PC-3 (cell line): Measurements from ENCODE around the gene MOB2. TPM values are rescaled to one million over a fixed set of nuclear protein-coding genes. Genes with fewer than 3 reads are reported as not detected.

Experiments
- ATAC-seq: fragments of 200-7000 bp; cut with Tn5 transposase; 2 replicates; pipeline ENCODE4 v1.9.1; 2020; ENCODE audit warnings: mild to moderate bottlenecking, moderate library complexity
- BruUV-seq: library from RNA; stranded (reverse); fragments of 400-500 nt; replicated peaks from 2 replicates; lab custom pipeline; 2021; lab: Mats Ljungman, UMichigan
- CTCF ChIA-PET: fragments of 300-600 bp; sonication (Branson Sonifier 250); formaldehyde crosslinking; loops from one replicate; lab custom pipeline; 2022; ENCODE audit warnings: antibody characterized with exemption; lab: Charles Lee
- POLR2A ChIA-PET: fragments of 300-600 bp; sonication (Branson Sonifier 250); formaldehyde crosslinking; loops from one replicate; lab custom pipeline; 2022; ENCODE audit warnings: antibody characterized with exemption; ENCODE audit not compliant: unreplicated experiment; lab: Charles Lee
- DNase-seq: peaks from one replicate; pipeline ENCODE4 v3.0.0-alpha.2; 2015
- H2AFZ ChIP-seq: fragments of 300-600 bp; sonication (generic); 2 replicates; pipeline ENCODE4 v1.6.0; 2016; ENCODE audit warnings: antibody characterized with exemption, low read length
- H3F3A ChIP-seq: fragments of 300-600 bp; sonication (generic); one replicate; pipeline ENCODE4 v1.6.0; 2017; ENCODE audit warnings: antibody characterized with exemption, low read length, control low read depth, mild to moderate bottlenecking; ENCODE audit not compliant: unreplicated experiment
- H3K27ac ChIP-seq: fragments of 300-600 bp; sonication (generic); 2 replicates; pipeline ENCODE4 v1.5.1; 2016; ENCODE audit warnings: mild to moderate bottlenecking, low read length
- H3K27me3 ChIP-seq: fragments of 300-600 bp; sonication (generic); 2 replicates; pipeline ENCODE4 v1.6.1; 2016; ENCODE audit warnings: low read length, mixed read lengths
- H3K36me3 ChIP-seq: fragments of 300-600 bp; sonication (generic); 2 replicates; pipeline ENCODE4 v1.6.1; 2016; ENCODE audit warnings: low read depth, mixed run types, low read length, mixed read lengths
- H3K4me1 ChIP-seq: fragments of 300-600 bp; sonication (generic); 2 replicates; pipeline ENCODE4 v1.5.1; 2016; ENCODE audit warnings: low read length; ENCODE audit not compliant: insufficient read depth
- H3K4me2 ChIP-seq: fragments of 300-600 bp; sonication (generic); 2 replicates; pipeline ENCODE4 v1.6.0; 2016; ENCODE audit warnings: low read length
- H3K4me3 ChIP-seq: fragments of 300-600 bp; sonication (generic); 2 replicates; pipeline ENCODE4 v1.5.1; 2016; ENCODE audit warnings: mild to moderate bottlenecking, low read length, mixed read lengths
- H3K79me2 ChIP-seq: fragments of 300-600 bp; sonication (generic); 2 replicates; pipeline ENCODE4 v1.6.1; 2017; ENCODE audit warnings: low read length, mixed read lengths
- H3K9ac ChIP-seq: fragments of 300-600 bp; sonication (generic); 2 replicates; pipeline ENCODE4 v1.6.0; 2016; ENCODE audit warnings: mild to moderate bottlenecking, low read length
- H3K9me2 ChIP-seq: fragments of 300-600 bp; sonication (generic); replicated peaks from 2 replicates; pipeline ENCODE4 v1.6.1; 2016; ENCODE audit warnings: mixed run types, low read length, mixed read lengths
- H3K9me3 ChIP-seq: fragments of 300-600 bp; sonication (generic); 2 replicates; pipeline ENCODE4 v1.6.1; 2016; ENCODE audit warnings: low read length, mixed read lengths
- H4K20me1 ChIP-seq: fragments of 300-600 bp; sonication (generic); 2 replicates; pipeline ENCODE4 v1.6.1; 2016; ENCODE audit warnings: low read length, mixed read lengths
- EZH2 ChIP-seq: fragments of 300-600 bp; sonication (generic); IDR thresholded peaks from one replicate; pipeline ENCODE4 v1.6.1; 2017; ENCODE audit warnings: antibody characterized with exemption, mild to moderate bottlenecking, low read length; ENCODE audit not compliant: unreplicated experiment
- EZH2phosphoT487 ChIP-seq: fragments of 300-600 bp; sonication (generic); IDR thresholded peaks from 2 replicates; pipeline ENCODE4 v1.6.1; 2018; ENCODE audit warnings: mild to moderate bottlenecking, antibody characterized with exemption, low read length, borderline replicate concordance
- intact Hi-C: fragments of 100-400 bp; cut with micrococcal nuclease; formaldehyde crosslinking; loops from 2 replicates; pipeline ENCODE4 v1.9.0; 2023
- total RNA-seq: library from RNA; depleted of rRNA; stranded (reverse); fragments of >200 nt; gene quantifications from 2 replicates; pipeline ENCODE4 v1.2.3, GENCODE V29; 2014
- TF ChIP-seq, protein P1 (sequence below): fragments of 300-600 bp; sonication (generic); conservative IDR thresholded peaks from 2 replicates; pipeline ENCODE4 v1.5.1; 2017; ENCODE audit warnings: antibody characterized with exemption, low read depth, mild to moderate bottlenecking, low read length

Gene MOB2
- total RNA-seq, 1 experiment from 2014 or later: 31.0 TPM

- no peak for TF ChIP-seq EZH2
- no peak for TF ChIP-seq EZH2phosphoT487
- TF ChIP-seq, protein P1, sequence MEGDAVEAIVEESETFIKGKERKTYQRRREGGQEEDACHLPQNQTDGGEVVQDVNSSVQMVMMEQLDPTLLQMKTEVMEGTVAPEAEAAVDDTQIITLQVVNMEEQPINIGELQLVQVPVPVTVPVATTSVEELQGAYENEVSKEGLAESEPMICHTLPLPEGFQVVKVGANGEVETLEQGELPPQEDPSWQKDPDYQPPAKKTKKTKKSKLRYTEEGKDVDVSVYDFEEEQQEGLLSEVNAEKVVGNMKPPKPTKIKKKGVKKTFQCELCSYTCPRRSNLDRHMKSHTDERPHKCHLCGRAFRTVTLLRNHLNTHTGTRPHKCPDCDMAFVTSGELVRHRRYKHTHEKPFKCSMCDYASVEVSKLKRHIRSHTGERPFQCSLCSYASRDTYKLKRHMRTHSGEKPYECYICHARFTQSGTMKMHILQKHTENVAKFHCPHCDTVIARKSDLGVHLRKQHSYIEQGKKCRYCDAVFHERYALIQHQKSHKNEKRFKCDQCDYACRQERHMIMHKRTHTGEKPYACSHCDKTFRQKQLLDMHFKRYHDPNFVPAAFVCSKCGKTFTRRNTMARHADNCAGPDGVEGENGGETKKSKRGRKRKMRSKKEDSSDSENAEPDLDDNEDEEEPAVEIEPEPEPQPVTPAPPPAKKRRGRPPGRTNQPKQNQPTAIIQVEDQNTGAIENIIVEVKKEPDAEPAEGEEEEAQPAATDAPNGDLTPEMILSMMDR: no peak
- Histone ChIP-seq H3K27me3 (no peaks in the 10 kb centered on the region), H4K20me1 (peaks cover 15% of the 10 kb centered on the region; the same call in 1 of the 2 replicates), H3K36me3 (no peaks in the 10 kb centered on the region), H3K9ac (no peak overlapping the region), H3K9me2 (no peaks in the 10 kb centered on the region), H3K79me2 (peaks cover 41% of the 10 kb centered on the region), H3F3A (no peaks in the 10 kb centered on the region), H3K4me1 (no peaks in the 10 kb centered on the region), H2AFZ (no peak overlapping the region), H3K4me3 (no peak overlapping the region), H3K27ac (no peak overlapping the region), H3K4me2 (no peak overlapping the region), H3K9me3 (no peaks in the 10 kb centered on the region)
- intact Hi-C loops: no loop called here
- DNase-seq: no peak
- ChIA-PET CTCF (no interaction called here), POLR2A (no interaction called here)
- no TSS peak for BruUV-seq
- ATAC-seq: no peak
Observed at GRCh38 chr11:1508986-1509385, 22.4 kb upstream of the MOB2 start.

DNA sequence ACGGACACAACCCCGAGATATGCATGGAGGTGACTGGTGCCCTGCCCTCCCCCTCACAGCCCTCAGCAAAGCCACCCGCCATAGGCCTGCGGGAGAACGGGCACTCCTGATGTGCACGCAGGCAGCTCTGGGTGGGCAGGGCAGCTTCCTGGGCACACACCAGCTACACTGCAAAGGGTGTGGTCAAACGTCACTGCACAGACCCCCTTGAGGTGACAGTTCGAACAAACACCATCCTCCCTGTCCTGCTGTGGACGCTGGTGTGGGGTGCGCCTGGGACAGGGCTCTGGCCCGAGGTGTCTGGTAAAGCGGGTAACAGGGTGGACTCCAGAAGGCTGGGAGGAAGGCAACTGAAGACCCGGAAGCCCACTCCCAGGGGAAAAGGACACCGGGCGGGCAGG, 21.9 kb upstream of the MOB2 start:
- Histone ChIP-seq H3K79me2 (peaks cover 36% of the 10 kb centered on the region), H3K9me2 (no peaks in the 10 kb centered on the region), H3K4me1 (no peaks in the 10 kb centered on the region), H2AFZ (no peak overlapping the region), H3K4me2 (no peak overlapping the region), H3K36me3 (no peaks in the 10 kb centered on the region), H3K9ac (no peak overlapping the region), H3K4me3 (no peak overlapping the region), H4K20me1 (peaks cover 11% of the 10 kb centered on the region; the same call in 1 of the 2 replicates), H3K9me3 (no peaks in the 10 kb centered on the region), H3F3A (no peaks in the 10 kb centered on the region), H3K27ac (no peak overlapping the region), H3K27me3 (no peaks in the 10 kb centered on the region)
- ChIA-PET CTCF (no interaction called here), POLR2A (no interaction called here)
- DNase-seq (no peak), ATAC-seq (no peak)
- BruUV-seq: no TSS peak
- intact Hi-C loops: no loop called here
- TF ChIP-seq, protein P1: no peak
- TF ChIP-seq EZH2: no peak

GRCh38 chr11:1507381-1508140, 21.0 kb upstream of the MOB2 start:
- peaks cover 5% of the 10 kb centered on the region; the same call in 1 of the 2 replicates for H4K20me1 ChIP-seq
- no peak for ATAC-seq
- no peak overlapping the region for H3K27ac ChIP-seq
- H3K9me2 ChIP-seq: no peaks in the 10 kb centered on the region
- no peaks in the 10 kb centered on the region for H3K9me3 ChIP-seq
- H3K9ac ChIP-seq: no peak overlapping the region
- no peak overlapping the region for H2AFZ ChIP-seq
- TF ChIP-seq EZH2: no peak
- no peak for TF ChIP-seq EZH2phosphoT487
- TF ChIP-seq, protein P1: no peak
- intact Hi-C loops: no loop called here
- ChIA-PET CTCF (no interaction called here), POLR2A (no interaction called here)
- no peaks in the 10 kb centered on the region for H3K36me3 ChIP-seq
- H3K4me3 ChIP-seq: no peak overlapping the region
- no peak overlapping the region for H3K4me2 ChIP-seq
- DNase-seq: no peak
- H3K27me3 ChIP-seq: no peaks in the 10 kb centered on the region
- BruUV-seq: no TSS peak
- H3K79me2 ChIP-seq: peaks cover 30% of the 10 kb centered on the region
- no peaks in the 10 kb centered on the region for H3F3A ChIP-seq
- no peaks in the 10 kb centered on the region for H3K4me1 ChIP-seq
